ENCODE data around the gene FCSK.
"Not testable (repeated sequence)": the region's sequence is repeated elsewhere in the genome, so short reads cannot be mapped to it uniquely, and the experiment has no call there.

Gene FCSK

GRCh38 chr16:70432723-70433457 is 21.5 kb upstream of the FCSK start:
- peak; percentile 73 for DNase-seq

GRCh38 chr16:70433458-70434103 is 20.8 kb upstream of the FCSK start:
- peak; percentile 88 for DNase-seq

DNA sequence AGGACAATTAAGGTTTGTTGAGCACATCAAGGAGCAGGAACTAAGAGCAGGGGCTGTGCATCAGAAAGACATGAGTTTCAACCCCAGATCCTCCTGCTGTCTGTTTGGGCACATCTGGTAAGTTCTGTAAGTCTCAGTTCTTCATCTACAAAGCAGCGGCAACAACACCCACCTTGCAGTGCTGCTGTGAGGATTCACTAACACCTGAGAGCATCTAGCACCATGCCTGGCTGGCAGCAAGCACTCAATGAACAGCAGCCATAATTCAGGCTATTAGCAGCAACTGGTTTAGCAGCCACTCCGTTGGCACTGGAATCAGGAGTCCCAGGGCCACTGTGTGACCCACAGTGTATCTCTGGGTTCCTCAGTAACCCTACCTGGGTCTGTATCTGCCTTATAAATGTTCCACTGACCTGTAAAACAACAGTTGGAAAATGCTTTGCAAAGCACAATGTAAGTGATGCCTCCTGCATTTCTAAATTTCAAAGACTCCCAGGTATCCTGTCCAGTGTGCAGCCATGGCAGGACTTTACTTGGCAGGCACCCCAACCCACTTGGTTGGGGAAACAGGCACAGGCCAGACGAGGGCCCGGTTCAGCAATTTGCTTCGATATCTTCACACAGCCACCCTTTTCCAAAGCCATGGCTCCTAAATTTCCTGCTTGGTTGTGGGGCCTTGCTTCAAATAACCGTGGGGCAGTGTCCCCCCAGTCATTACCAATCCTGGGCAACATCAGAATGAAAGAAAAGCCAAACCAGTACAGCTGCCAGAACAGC is 19.7 kb upstream of the FCSK start:
- no peak for DNase-seq

DNA sequence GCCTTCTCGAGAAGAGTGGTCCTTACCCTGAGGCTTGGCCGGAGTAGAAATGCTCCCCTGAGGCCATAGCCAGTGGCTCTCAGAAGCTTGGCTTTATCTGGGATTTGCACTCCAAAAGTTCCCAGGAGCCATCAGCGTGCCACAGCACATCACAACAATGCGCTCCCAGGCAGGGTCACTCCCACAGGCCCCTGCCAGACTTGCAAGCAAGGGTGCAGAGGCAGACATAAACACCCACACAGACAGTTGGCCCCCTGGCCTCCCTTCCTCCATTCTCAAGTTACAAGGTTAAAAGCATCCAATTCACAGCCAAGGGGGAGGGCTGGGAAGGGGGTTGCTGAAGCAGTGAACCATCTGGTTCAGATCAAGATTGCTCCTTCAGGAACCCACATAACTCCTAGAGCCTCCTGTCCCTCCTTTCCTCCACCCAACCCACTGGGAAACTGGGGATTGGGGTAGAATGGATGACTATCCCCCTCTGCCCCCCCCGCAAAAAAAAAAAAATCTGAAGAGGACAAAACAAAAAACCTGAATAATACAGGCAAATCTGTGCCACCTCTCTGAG is 17.3 kb upstream of the FCSK start:
- DNase-seq = peak; percentile 87

DNA sequence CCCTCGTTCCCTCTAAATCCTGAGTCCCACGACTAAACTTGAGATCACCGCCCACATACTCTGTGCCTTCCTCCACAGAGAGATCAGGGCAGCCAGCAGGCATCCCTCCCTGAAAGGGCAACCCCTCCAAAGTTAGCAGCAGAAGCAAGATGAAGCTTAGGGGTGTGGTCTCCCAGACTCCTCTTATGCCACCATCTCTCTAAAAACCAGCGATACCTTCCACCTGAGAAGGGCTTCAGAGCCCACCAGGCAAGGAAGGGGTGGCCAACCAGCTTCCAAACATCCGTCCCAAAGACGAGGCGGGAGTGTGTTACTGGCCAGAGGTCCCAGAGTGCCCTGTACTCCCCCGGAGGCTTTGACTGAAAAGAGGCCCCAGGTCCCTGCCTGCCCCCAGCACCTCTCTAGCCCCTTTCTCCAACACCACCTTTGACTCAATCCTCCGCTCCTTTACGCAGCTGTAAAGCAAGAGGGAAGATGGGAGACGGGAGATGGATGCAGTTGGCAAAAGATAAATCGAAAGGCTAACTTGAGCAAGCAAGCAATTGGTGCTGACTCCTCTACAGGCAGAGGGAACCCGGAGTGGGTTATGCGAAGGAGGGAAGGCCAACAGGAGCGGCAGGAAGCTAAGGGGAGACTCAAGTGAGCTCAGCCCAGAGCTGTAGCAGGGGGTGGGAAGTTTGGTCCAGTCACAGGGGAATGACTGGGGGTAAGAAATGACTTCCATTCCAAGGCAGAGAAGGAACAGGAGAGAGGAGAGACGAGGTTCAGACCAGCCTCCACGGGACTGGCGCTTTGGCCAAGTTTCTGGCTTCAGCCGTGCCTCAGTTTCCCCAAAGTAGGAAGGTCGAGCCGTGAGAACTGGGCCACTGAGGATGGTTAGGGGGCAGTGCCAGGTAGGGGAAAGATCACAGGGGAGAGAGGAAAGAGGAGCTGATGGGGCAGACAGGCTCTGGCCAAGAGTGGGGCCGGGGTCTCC is 16.5 kb upstream of the FCSK start:
- DNase-seq = peak; percentile 67

DNA sequence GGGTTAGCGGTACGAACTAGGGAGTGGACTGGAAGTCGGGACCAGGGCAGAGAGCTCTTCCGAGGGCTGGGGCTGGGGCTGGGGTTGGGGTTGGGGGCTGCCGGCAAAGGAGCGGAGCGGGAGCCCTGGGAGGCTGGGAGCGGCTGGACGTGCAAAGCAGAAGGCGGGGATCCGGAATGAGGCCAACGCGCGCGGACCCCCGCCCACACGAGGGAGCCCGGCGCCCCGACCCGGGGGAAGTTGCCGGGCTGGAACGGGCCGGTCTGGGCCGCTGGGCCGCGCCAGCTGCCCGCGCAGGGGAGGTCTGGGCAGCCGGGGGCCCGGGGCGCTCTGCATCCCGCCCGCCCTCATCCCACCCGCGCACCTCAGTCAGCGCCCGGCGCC is 15.8 kb upstream of the FCSK start:
- DNase-seq = no peak

DNA sequence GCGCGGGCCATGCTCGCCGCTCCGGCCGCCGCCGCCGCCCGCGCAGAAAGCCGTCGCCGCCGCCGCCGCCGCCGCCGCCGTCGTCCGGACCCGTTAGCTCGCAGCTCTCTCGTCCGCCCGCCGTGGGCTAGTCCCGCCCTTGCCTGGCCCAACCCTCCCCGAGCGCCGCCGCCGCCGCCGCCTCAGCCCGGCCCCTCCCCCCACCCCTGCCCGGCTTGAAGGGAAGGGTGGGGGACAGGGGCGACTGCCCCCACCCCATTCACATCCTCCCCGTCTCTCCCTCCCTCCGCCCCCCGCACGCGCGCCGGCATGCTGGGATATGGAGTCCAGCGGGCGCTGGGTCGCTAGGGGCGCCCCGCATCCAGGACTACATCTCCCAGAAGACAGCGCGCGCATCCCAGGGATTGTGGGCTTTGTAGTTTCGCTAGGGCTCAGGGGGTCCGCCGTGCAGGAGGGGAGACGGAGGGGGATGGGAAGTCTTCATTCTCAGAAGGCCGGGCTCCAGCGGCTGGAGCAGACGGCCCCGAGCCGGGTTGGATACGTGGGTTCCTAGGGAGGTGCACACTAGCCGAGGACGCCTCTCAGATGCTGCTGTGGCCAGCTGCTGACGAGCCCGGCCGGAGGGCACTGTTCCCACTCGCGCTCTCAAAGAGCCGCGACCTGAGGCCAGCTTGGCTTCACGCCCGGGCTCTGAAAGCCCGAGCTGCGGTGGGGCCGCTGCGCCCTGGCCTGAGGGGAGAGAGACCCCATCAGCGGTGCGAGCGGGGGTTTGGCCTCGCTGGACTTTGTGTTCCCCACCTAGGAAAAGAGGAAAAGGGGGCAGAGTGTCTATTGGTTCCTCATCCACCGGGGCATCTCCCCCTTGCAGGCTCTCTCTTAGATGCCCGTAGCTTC is 15.2 kb upstream of the FCSK start, which contains the start of gene ST3GAL2:
Gene ST3GAL2 (minus strand): TSS at position 132 of the 894 bp plus-strand sequence. CDS start 40,570 bp downstream, outside the sequence.
- peak; percentile 94 for DNase-seq

GRCh38 chr16:70440009-70440692 is 14.2 kb upstream of the FCSK start:
- DNase-seq = no peak

- DNase-seq = no peak
Observed at GRCh38 chr16:70441406-70441990, 12.9 kb upstream of the FCSK start.

DNA sequence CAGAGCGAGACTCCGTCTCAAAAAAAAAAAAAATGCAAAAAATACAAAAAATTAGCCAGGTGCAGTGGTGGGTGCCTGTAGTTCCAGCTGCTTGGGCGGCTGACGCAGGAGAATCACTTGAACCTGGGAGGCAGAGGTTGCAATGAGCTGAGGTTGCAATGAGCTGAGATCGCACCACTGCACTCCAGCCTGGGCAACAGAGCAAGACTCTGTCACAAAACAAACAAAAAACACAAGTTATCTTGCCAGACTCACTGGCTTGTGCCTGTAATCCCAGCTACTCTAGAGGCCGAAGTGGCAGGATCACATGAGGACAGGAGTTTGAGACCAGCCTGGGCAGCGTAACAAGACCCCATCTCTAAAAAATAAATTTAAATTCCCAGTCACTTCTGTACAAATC is 12.1 kb upstream of the FCSK start:
- no peak for DNase-seq

GRCh38 chr16:70444249-70445063 is 9.9 kb upstream of the FCSK start:
- no peak for DNase-seq

DNA sequence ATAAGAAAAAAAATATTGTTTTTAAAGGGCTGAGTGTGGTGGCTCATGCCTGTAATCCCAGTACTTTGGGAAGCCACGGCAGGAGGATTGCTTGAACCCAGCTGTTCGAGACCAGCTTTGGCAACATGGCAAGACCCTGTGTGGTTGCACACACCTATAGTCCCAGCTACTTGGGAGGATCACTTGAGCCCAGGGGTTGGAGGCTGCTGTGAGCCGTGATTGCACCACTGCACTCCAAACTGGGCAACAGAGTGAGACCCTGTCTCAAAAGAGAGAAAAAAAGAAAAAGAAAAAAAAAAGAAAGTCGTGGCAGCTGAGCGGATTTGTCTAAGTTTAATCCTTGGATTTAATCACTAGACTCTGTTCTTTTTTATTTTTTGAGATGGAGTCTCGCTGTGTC is 6.3 kb upstream of the FCSK start:
- DNase-seq = no peak

- not testable (repeated sequence) for DNase-seq
Observed at GRCh38 chr16:70450142-70451003, 4.0 kb upstream of the FCSK start.

DNA sequence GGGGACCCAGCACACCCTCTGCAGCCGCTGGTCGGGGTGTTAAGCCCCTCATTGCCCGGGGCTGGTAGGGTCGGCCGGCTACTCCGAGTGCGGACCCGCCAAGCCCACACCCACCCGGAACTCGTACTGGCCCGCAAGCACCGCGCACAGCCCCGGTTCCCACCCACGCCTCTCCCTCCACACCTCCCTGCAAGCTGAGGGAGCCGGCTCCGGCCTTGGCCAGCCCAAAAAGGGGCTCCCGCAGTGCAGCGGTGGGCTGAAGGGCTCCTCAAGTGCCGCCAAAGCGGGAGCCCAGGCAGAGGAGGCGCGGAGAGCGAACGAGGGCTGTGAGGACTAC is 3.4 kb upstream of the FCSK start:
- not testable (repeated sequence) for DNase-seq

GRCh38 chr16:70453117-70453891 is 1.1 kb upstream of the FCSK start:
- DNase-seq = no peak

GRCh38 chr16:70453892-70454221 is 538 bp upstream of the FCSK start:
- no peak for DNase-seq

DNA sequence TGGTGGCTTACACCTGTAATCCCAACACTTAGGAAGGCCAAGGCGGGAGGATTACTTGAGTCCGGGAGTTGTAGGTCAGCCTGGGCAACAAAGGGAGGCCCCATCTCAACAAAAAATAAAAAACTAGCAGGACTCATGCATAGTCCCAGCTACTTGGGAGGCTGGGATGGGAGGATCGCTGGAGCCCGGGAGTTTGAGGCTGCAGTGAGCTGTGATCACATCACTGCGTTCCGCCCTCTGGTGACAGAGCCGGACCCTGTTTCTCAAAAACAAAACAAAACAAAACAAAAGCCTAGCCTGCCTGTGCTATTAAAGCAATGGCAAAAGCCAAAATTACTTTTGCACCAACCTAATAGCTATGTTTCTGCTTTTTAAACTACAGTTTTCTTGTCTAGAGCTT is 1.5 kb downstream of the FCSK start:
- no peak for DNase-seq
